Measurements from ENCODE around the gene AGPAT4. TPM values are rescaled to one million over a fixed set of nuclear protein-coding genes. Genes with fewer than 3 reads are reported as not detected.
"Not testable (repeated sequence)": the region's sequence is repeated elsewhere in the genome, so short reads cannot be mapped to it uniquely, and the experiment has no call there.

The AGPAT4 gene
- polyA plus RNA-seq, 12 donors = 8.4 to 14.7 (median 10.7) TPM; not detected in 1

DNA sequence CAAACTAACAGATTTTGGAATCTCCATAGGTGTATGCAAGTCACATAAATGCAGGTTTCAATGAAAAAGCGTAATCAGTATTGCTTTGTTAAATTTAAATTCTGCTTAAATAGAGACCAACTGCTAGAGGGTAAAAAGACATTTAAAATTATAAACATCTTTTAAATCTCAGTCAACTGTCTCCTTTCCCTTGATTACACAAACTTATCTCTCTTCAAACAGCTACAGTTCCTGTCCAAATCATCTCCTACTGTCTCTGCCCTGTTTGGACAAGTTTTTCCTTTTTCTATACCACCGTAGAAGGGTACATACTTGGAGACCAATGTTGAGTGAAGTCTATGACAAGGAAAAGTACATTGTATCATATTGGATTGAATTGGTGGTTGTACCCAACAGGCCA is 43.5 kb downstream of the AGPAT4 start:
- no peak for DNase-seq

DNA sequence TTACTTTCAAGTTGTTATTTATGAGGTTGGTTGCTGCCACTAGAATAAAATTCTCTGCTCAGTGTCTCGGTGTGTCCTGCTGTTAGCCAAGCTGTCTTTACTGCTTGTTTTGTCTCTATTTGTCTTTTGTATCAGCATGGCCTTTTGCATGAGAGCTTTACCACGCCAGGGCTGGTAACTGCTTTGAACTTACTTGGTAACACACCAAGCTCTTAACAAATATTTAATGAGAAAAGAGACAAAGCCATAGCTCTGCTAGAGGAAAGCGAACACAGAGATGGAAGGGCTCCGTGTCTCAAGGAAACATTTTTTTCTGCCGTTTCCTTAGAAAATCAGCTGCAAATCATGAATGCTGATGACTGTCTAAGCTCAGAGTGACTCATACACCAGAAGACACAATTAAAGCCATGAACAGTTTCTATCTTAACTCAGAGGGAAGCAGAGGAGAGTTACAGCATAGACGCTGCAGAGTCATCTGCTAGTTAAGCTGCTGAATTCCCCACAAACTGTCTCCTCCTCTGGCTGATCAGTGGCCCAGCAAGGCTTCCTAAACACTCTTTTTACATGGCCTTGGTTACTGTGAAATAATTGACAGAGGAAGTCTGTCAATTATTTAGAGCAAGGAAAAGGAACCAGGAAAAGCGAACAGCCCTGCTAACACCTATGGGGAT is 44.8 kb downstream of the AGPAT4 start:
- no peak for DNase-seq

DNA sequence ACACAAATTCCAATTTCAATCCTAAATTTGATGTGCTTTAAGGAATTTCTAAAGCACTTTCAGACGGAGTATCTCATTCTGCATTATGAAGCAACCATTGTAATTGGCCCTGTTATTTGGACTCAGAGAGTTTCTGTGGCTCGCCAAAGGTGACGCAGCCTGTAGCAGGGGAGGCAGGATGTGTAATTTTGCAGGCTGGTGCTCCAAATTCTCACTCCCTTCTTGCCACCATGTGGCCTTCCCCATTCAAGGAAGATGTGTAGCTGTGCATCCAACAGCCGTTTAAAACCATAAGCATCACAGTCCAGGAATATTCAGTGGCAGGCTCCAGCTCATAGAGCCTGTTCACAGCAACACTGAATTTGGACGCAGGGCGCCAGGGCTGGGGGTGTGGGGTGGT is 45.8 kb downstream of the AGPAT4 start:
- DNase-seq = no peak

DNA sequence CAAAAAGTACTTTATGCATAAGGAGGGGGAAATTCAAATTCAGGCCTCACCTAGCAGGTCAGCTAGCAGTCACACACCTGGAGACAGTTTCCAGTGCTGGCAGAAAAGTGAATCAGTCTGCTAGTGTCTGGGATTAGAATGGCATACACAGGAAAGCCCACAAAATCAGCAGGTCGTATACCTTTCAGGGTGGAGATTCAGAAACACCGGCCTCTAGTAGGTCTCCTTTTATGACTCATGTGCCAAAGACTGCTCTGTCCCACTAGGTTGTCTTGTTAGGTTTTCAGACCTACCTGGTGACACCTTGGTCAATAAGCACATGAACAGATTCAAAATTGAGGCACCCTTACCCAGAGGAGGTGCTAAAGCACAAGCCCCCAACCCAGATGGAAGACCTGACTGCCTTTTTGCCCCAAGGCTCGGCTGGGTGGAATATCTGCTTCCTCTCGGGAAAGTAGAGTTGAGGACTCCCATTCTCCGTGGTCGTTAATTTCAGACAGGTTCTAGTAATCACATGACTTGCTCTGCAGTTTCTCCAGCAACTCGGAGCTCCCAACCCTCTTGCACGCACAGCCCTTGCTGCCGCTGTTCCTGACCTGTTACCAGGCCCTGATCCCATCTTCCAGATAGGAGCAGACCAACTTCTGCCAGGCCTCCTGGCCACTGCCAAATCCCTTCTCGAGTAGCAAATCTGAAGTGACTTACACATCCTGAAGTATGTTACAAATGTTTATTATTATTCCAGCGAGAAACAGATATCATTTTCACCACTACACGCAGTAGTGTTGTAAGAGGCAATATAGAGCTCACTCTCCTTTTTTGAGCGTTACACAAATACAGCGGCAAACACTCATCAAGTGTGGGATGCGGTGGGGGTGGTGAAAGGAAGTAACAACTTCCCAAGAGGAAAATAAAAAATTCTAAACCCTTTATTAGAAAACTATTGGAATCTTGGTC is 46.6 kb downstream of the AGPAT4 start:
- no peak for DNase-seq

DNA sequence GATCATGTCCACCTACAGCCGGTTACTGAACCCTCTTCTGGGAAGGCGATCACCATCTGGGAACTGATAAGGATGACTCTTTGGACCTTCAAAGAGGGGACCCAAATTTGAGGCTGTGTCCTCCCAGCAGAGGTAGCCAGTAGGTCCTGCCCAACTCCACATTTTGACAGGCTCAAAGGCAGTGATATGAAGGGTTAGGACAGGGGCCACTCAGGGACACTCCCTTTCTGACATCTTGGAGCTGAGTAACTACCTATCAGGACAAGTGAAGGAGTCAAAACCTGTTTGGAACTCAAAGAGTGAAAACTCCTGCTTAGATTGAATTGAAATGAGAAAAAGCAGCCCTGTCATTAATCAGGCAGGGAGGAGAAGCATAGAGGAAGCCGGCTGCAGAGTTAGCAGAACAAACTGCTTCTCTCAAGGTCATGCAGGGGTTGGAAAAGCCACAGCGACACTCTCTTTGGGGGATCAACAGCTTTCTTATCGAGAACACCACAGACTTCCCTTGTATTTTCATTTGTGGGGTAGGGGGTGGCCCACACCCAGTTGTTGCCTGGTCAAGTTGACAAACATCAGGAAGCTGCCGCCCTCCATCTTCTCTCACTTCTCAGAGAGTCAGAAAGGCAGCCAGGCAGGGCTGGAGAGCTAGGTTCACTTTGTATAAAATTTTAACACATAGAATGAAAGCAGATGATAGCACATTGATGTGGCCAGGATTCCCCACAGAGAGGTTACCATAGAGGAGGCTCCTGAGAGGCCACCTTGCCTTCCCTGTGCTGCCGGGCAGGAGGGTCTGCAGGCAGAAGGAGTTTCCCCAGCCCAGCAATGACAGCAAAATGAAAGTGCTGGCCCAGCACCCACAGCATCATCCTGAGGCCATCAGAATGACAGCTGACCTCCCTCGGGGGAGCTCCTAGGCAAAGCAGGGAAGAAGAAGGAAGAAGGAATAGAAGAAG is 47.6 kb downstream of the AGPAT4 start:
- DNase-seq = no peak

DNA sequence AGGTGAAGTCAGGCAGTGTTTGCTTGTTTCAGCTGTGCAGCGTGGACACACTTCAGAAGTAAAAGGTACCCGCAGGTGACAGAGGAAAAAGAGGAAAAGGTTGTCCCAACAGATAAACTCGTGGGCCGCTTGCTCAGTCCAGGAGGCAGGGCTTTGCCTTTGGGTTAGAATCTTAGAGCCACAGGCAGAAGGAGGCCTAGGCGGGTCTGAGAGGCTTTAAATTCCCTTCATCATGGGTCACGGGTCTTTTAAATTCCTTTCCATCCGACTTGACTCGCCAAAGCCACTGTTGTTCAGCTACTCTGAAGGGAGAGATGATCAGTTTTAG is 48.2 kb downstream of the AGPAT4 start:
- DNase-seq = no peak

DNA sequence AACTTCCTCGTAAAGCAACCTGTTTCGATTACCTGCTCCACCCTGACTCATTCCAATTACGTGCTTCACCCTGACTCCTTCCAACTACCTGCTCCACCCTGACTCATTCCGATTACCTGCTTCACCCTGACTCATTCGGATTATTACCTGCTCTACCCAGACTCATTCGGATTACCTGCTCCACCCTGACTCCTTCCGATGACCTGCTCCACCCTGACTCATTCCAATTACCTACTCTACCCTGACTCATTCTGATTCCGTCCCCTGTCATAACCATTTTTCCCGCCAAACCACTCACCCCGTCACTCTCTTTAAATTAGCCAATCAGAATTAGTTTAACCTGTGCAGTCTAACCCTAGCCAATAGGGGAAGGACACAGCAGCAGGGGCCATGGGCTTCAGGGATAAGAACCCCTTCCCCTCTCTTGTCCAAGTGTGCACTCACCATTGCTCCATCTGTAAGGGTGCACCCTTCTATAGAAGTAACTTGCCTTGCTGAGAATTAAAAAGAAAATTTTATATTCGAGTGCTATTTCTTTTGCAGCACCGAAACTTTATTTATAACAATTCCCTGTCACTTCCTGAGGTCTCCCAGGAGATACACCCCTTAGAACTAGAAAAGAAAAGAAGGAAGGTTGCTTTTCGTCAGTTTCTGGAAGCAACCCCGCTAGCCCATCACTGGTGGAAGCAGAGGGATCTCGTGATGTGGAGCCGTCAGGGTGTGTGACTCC is 48.7 kb downstream of the AGPAT4 start:
- DNase-seq = not testable (repeated sequence)

DNA sequence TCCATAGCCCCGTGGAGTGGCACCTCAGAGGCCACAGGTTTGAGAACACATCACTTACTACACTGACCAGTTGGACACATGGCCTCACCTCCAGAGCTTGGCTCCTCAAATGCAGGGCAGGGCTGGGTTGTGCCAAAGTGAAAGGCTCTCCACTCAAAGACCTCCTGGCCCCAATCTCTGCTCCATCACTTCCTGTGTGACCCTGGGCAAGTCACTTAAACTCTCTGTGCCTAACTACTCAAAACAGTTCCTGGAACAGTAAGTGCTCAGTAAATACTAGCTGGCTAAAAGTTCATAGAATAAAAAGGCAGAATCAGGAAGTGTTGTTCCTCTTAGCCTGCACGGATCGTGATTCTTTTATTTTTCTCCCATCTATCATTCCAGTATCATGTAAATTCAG is 50.2 kb downstream of the AGPAT4 start:
- DNase-seq = no peak

DNA sequence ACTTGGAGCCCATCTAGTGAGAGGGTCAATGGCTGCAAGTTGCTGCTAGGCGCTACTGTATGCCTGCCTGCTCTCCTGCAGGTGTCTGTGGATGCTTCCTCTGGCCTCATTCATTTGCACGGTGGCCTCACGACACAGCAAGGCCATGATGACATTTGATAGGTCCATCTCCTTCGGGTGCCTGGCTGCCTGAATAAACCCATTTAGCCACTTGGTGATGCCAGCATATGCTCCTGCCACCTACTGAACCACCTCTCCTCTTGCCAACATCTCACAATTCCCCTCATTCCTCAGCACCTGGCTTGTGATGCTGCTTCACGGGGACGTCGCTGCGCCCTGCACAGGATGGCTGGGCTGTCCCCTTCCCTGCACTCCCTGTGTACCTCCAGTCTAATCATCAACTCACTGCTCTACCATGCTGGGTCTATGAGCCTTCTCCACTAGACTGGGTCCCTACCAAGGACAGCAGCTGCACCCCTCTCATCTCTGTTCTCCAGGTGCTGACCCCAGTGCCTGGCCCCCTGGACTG is 51.1 kb downstream of the AGPAT4 start:
- no peak for DNase-seq

DNA sequence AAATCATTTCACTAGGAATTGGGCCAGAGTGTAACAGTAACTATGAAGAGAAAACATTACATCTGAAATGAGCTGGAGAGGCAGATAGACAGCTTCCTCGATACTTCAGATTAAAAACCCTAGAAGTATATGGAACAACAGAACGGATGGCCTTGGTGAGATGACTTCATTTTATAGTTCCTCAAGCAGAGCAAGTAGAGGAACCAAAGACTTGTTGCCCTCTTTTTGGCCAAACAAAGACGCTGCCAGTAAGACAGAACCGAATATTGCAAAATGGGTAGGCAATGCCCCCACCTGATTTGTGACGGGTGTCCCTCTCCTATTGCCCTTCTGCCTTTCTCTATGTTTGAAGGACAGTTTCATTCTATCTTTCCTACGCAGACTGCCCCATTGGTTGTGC is 53.5 kb downstream of the AGPAT4 start:
- DNase-seq = no peak

DNA sequence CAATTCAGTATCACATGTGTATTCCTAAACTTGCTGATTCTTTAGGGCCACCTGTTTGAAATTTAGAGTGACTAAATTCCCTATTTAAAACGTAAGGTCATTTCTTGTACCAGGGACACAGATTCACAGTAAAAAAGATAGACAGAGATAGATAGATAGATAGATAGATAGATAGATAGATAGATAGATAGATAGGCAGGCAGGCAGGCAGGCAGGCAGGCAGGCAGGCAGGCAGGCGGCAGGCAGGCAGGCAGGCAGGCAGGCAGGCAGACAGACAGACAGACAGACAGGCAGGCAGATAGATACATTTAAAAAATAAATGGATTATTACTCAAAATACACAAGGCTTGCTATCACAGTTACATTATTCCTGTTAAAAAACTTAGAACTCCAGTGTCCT is 54.2 kb downstream of the AGPAT4 start:
- DNase-seq = no peak

DNA sequence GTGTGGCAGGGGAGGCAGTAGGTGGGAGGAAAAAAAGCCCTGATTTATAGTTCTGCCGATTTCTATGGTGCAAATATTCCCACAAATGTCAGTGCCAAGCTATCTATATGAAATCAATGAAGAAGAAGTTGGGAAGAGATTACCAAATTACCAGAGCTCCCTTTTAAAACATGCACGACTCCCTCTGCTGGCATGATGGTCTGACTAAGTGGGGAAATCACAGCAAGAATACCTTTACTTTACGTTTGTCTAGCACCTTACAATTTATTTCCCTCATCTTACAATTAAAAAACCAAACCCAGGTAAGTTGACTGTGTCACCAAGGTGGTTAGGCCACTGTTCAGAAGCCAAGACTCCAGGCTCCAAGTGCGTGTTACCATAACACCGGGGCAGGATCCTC is 55.6 kb downstream of the AGPAT4 start:
- no peak for DNase-seq

DNA sequence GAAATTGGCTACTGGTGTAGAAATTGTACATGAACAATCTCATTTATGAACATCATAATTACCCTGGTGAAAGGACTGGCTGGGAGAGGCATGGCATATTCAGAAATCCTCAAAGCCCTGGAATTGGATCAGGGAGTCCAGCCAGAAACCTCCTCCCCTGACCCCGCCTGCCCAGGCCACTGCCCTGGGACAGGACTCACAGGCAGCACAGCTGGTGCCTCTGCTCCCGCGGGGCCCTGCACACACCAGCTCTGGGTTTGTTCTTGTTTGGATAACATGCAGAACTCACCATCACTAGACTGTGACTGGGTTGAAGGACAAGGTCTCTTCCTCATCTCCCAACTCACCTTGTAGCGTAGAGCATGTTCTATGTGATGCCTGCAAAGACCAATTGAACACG is 56.2 kb downstream of the AGPAT4 start:
- DNase-seq = no peak

DNA sequence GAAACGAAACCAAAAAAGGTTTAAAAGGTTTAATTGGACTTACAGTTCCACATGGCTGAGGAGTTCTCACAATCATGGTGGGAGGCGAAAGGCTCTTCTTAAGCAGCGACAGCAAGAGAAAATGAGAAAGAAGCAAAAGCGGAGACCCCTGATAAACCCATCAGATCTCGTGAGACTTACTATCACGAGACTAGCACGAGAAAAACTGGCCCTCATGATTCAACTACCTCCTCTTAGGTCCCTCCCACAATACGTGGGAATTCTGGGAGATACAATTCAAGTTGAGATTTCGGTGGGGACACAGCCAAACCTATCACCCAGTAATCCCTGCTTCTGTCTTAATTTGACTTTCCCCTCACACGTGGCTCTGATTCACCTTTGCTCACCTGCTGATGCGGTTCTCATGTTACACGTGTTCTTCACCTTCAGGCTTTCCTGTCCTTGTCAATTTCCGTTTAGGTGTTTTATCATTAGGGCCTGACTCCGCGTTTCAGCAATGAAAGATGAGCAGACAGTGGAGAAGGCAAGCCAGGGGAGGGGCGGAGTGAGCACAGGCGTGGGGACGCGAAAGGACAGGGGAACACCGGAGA is 57.1 kb downstream of the AGPAT4 start:
- DNase-seq = no peak

DNA sequence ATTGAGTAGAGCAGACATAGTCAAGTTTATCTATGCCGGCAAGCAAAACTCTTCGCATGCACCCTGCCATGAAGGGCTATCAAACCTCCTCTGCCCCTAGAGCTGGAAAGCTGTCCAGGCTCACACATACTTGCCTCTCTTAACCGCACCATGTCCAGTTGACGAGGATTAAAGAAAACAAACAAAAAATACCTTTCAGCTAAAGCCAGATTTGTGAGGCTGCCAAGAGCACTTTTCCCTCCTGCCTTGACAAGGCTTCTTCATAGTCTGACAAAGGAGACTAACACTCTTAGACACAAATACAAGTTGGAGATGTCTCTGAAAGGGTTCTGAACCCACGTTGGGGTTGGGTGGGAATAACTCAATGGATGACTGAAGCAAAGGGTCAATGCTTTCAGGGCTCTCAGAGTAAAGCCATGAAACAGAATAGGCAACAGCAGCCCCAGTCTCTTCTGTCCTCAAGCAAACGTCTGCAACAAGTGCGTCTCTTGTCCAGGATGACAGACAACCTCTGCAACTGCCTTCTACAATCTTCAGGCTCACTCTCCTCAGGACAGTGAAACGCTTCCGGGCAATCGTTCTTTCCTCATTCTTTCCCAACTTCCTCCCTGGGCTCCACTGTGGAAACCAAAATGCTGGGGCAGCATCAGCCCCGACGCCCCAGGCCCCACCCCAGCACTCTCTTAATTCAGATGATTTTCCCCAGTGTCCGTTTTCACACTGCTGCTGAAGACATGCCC is 57.8 kb downstream of the AGPAT4 start:
- no peak for DNase-seq

DNA sequence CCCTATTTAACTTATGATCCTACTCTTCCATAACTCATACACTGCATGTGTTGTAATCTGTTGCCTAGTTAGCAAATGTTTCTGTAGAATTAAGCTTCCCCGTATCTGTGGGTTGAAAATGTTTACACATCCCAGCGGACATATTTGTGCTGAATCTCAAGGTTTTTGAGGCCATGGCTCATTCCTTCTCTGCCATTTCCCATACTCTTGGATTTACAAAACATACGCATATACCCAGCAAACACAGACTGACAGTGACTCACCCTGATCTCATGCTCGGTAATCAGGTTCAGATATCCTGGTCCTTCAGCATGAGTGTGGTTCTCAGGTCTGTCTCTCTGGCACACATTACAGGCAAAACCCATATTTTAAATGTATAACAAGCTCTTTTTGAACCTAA is 58.7 kb downstream of the AGPAT4 start:
- DNase-seq = peak; percentile 37

DNA sequence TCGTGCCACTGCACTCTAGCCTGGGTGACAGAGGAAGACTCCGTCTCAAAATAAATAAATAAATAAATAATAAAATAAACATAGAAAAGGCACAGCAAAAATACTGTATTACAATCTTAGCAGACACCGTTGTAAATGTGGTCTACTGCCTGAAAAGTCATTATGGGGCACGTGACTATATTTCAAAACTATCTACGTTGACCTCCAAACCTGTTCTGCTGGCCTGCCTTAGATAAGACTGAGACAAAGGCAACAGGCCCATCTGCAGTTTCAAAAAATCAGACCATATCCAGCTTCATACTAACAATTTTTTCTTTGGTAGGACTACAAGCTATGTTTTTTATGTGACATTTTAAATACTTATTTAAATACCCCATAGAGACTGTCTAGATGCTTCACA is 59.1 kb downstream of the AGPAT4 start:
- DNase-seq = no peak

DNA sequence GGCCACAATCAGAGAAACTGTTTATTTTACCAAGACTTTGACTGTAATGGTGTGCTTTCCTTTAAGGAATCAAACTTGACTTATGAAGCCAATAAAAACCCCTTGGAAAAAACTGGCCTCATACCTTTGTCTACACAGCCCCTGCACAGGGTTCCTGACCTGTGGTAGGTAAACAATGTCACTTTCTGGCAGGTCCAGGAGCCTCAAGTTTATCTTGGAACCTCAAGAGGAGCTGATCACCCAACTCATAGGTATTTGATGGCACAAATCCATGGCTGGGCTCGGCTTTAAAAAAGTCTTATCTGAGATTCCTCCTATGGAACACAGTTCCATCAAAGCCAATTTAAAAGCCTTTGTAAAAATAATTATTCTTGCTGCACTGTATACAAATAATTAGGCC is 61.0 kb downstream of the AGPAT4 start:
- DNase-seq = no peak

DNA sequence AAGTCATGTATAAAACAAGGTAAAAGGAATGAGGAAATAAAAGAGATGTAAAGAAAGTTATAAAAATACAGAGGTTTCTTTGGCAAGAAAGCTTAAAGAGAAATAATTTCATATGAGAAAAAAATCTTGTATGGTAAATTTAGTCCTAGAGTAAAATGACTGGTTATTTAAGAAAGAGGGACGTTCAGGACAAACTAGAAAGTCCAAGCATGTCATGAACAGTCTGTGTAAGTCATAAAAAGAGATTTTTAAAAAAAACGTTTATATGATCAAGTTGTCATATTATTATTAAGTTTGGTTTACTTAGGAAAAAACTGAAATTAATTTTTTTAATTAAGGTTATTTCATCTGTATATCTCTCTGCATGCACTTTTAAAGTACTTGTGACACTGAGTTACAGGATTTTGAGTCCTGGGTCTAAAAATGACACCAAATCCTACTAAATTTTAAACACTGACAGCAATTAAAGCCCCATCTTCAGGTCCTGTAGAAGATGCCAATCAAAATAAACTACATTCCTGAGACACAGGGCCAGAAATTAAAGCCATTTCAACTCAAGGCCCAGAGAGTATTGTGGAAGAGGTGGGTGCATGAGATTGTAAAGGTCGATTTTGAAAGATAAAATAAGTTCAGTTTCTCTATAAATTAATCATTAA is 62.4 kb downstream of the AGPAT4 start:
- no peak for DNase-seq

DNA sequence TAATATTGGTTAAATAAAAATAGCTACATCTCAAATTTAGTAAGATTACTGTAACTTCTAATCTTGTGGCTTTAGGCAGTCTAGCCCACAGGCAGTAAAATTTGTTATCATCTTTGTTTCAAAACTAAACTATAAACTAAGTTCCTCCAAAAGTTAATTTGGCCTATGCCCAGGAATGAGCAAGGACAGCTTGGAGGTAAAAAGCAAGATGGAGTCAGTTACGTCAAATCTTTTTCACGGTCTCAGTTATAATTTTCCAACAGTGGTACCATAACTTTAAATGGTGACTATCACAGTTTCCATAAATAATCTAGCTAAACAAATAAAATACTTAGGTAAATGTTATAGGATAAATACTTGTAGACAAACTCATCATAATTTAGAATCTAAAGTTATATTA is 63.0 kb downstream of the AGPAT4 start:
- no peak for DNase-seq
